ENCODE data around the gene PPP1R2. TPM values are rescaled to one million over a fixed set of nuclear protein-coding genes. Genes with fewer than 3 reads are reported as not detected.

PPP1R2 gene
- total RNA-seq, 1 donor from 2014 or later: 92.1 TPM

GRCh38 chr3:195565716-195566115 is 22.6 kb upstream of the PPP1R2 start:
- DNase-seq: no peak

GRCh38 chr3:195563317-195563716 is 20.2 kb upstream of the PPP1R2 start:
- DNase-seq: no peak

- DNase-seq: no peak
Observed at GRCh38 chr3:195559723-195560409, 16.7 kb upstream of the PPP1R2 start.

GRCh38 chr3:195558602-195559001 is 15.5 kb upstream of the PPP1R2 start:
- peak; percentile 80 for DNase-seq

GRCh38 chr3:195557322-195557721 is 14.2 kb upstream of the PPP1R2 start:
- no peak for DNase-seq

- no peak for DNase-seq
Observed at GRCh38 chr3:195556390-195556789, 13.3 kb upstream of the PPP1R2 start.

GRCh38 chr3:195555110-195555509 is 12.0 kb upstream of the PPP1R2 start:
- no peak for DNase-seq

- DNase-seq: no peak
Observed at GRCh38 chr3:195554458-195554857, 11.3 kb upstream of the PPP1R2 start.

- no peak for DNase-seq
Observed at GRCh38 chr3:195553268-195553667, 10.1 kb upstream of the PPP1R2 start.

GRCh38 chr3:195551381-195551978 is 8.4 kb upstream of the PPP1R2 start:
- peak; percentile 66 for DNase-seq

- no peak for DNase-seq
Observed at GRCh38 chr3:195550723-195551122, 7.6 kb upstream of the PPP1R2 start.

- DNase-seq: no peak
Observed at GRCh38 chr3:195549931-195550519, 6.9 kb upstream of the PPP1R2 start.

GRCh38 chr3:195548987-195549386 is 5.9 kb upstream of the PPP1R2 start:
- no peak for DNase-seq

GRCh38 chr3:195548501-195548900 is 5.4 kb upstream of the PPP1R2 start:
- DNase-seq: no peak

- no peak for DNase-seq
Observed at GRCh38 chr3:195548006-195548405, 4.9 kb upstream of the PPP1R2 start.

GRCh38 chr3:195546130-195546560 is 3.0 kb upstream of the PPP1R2 start:
- DNase-seq: no peak

- no peak for DNase-seq
Observed at GRCh38 chr3:195544634-195545033, 1.5 kb upstream of the PPP1R2 start.

- DNase-seq: no peak
Observed at GRCh38 chr3:195544230-195544536, 1.1 kb upstream of the PPP1R2 start.

- peak; percentile 41 for DNase-seq
Observed at GRCh38 chr3:195543500-195544229, 540 bp upstream of the PPP1R2 start.

GRCh38 chr3:195542316-195542697 is 818 bp downstream of the PPP1R2 start:
- peak; percentile 40 for DNase-seq

- DNase-seq: no peak
Observed at GRCh38 chr3:195540511-195540910, 2.6 kb downstream of the PPP1R2 start.

- no peak for DNase-seq
Observed at GRCh38 chr3:195540027-195540426, 3.1 kb downstream of the PPP1R2 start.

- no peak for DNase-seq
Observed at GRCh38 chr3:195539479-195539878, 3.6 kb downstream of the PPP1R2 start.
